Suprapubic skin (tissue), 3 donors: ENCODE measurements around the gene LINS1.

Experiments used
- EP300 ChIP-seq: sonication (generic); formaldehyde crosslinking; IDR thresholded peaks from one replicate; pipeline ENCODE4 v1.6.1; 2017; ENCODE audit warnings: antibody characterized with exemption
- POLR2A ChIP-seq, 2 donors: fragments of 450-650 bp; IDR thresholded peaks; one replicate each; pipeline ENCODE4 v1.6.1; 2017; ENCODE audit warnings: antibody characterized with exemption in 2 of 2, mild to moderate bottlenecking in 2 of 2, moderate library complexity in 2 of 2
- TF ChIP-seq, protein P1 (sequence below), 2 donors: fragments of 200-600 bp in 1 of 2; fragments of 450-650 bp in 1 of 2; sonication (generic) in 1 of 2; IDR thresholded peaks; one replicate each; pipeline ENCODE4 v1.5.1; 2016 to 2019; ENCODE audit warnings: antibody characterized with exemption in 2 of 2, mild to moderate bottlenecking in 1 of 2, moderate library complexity in 1 of 2

DNA sequence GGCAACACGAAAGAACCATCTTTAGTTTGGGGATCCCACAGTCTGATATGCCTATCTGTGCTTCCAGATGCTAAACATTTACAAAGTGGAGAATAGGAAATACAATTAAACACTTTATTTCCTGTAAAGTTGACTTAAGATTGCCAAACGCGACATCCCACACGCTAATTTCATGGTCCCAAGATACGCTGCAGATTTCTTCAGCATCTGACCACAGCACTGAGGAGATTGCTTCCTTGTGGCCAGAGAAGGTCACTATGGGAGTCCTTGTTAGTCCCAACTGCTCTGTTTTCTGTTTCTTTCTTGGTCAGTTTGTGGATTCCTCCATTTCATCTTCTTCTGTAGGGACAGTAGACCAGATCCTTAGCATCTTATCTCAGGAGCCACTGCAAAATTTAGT lies 43.7 kb upstream of the LINS1 start:
- TF ChIP-seq EP300 (no peak), POLR2A (IDR thresholded peaks at IDR 0.05) (no peak)
- TF ChIP-seq, protein P1, sequence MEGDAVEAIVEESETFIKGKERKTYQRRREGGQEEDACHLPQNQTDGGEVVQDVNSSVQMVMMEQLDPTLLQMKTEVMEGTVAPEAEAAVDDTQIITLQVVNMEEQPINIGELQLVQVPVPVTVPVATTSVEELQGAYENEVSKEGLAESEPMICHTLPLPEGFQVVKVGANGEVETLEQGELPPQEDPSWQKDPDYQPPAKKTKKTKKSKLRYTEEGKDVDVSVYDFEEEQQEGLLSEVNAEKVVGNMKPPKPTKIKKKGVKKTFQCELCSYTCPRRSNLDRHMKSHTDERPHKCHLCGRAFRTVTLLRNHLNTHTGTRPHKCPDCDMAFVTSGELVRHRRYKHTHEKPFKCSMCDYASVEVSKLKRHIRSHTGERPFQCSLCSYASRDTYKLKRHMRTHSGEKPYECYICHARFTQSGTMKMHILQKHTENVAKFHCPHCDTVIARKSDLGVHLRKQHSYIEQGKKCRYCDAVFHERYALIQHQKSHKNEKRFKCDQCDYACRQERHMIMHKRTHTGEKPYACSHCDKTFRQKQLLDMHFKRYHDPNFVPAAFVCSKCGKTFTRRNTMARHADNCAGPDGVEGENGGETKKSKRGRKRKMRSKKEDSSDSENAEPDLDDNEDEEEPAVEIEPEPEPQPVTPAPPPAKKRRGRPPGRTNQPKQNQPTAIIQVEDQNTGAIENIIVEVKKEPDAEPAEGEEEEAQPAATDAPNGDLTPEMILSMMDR (IDR thresholded peaks at IDR 0.05) = no peak
